Measurements from ENCODE around the gene PRPSAP1. TPM values are rescaled to one million over a fixed set of nuclear protein-coding genes. Genes with fewer than 3 reads are reported as not detected.

PRPSAP1 gene
- 54.8 and 55.7 TPM in 2 replicates for total RNA-seq (2014; rRNA removed; shearing (Covaris generic))

DNA sequence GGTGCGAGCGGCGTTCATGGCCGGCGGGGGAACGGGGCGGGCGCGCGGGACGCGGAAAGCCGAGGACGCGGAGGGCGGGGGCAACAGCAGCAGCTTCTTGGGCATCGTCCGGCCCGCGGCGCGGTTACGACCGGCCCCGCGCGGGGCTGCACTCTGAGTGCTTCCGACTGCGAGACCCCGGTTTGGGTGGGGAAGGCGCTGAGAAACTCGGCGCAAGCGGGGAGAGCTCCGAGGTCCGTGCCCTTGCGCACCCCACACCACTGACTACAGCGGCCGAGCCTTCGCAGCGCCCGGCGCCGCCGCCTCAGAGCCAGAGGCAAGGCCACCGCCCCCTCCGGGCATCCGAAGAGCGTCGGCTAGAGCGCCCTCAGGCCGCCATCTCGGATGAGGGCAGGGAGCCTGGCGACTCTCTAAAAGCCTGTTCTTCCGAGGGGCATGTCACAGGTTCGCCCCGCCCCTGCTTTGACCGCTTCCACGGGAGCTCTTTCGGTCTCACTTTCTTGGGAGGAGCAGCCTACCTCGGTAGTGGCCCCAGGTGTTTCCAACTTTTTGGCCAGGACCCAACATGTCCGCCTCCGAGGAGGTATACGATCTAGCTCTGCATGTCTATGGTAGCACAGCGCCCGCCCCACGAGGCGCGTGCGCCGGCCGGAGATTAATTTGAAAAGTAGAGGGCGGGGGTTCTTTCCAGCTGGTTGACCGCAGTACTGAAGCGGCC lies at the start of gene PRPSAP1:
TSS of gene PRPSAP1 (minus strand) at position 318 of the 718 bp plus-strand sequence. CDS start at position 105, 213 bp downstream.
- DNase-seq (ENCODE audit: low read depth): peak; percentile 89

DNA sequence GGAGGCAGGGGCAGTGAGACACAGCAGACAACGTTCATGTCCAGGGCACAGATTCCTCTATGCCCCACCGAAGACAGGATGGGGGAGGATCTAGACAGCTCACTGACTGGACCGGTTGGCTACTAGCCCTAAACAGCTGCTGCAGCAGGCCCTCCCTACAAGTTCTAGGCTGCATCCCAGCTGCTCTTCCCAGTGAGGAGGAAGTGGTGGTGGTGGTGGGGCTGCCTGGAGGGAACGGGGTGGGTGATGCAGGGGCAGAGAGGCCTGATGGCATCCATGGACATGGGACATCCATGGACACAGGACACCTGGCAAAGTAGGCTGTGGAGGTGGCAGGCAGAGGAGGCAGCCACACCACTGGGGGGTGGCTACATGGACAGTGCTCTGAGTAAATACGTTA lies 49.0 kb upstream of the PRPSAP1 start:
- DNase-seq (ENCODE audit: low read depth): no peak

DNA sequence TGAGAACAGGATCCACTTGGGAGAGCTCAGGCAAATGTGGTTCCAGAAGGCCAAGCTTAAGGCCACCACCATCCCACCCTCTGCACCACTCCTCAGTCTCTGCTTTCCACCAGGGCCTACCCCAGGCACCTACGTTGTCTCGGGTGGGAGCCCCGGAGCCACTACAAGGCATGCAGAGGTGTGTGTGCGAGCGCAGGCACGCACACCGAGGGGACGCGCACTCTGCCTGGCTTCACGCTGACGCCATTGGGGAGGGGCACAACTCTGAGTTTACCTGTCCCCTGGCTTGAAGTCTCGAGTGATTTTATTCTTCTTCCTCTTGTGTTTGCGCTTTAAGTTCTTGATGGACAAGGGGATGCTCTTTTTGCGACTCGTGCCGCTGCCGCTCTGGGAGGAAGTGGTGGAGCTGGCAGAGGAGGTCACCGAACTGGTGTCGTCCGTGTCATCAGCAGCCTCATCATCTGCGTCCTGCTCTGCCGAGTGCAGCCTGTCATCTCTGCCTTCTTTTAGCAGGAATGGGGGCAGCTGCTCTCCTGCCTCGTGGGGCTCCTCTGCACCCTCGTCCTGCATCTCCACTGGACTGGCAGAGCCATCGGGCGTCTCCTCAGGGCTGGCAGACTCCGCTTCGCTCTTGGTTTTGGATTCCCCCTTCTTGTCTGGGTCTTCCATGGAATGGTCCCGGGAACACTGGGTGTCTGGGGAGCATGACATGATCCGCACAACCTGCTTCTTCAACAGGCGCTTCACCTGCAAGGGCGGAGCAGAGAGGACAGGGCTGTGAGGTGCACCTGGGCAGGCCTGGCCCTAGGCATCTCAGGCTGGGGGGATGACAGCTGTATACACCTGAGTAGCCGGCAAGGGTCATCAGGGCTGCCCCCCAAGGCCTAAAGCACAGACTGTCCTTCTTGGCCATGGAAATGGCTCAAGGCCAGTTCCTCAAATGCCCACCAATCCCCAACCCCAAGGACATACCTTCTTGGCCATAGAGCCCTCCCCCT lies 45.8 kb upstream of the PRPSAP1 start:
- no peak for DNase-seq (ENCODE audit: low read depth)

DNA sequence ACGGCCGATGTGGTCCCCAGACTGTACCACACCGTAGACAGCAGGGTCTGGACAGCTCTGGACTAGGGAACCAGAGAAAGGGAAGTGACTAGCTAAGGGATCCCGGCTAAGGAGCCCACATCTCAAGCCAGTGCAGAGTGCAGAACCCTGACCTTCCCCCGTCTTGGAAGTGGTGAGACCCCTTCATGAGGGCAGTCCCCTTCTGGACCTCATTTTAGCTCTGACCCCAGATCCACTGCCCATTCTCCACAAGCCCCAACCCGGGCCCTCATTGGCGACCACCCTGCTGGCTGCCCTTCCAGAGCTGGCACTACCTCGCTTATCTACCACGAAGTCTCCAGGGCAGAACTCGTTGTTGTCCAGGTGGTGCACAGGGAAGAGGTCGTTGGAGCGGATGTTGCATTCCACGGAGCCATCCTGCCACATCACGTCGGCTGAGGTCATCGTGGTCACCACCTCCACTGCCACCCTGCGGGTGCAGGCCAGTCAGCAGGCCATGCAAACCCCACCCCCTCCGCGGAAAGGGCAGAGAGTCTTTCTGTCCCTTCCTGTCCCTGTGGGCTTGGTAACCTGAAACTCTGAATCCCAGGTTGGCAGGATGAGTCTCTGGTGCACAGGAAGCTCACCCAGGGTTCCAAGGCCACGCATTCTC lies 44.9 kb upstream of the PRPSAP1 start:
- DNase-seq (ENCODE audit: low read depth): peak; percentile 30

GRCh38 chr17:76397687-76398522 lies 44.2 kb upstream of the PRPSAP1 start:
- DNase-seq (ENCODE audit: low read depth): peak; percentile 79

DNA sequence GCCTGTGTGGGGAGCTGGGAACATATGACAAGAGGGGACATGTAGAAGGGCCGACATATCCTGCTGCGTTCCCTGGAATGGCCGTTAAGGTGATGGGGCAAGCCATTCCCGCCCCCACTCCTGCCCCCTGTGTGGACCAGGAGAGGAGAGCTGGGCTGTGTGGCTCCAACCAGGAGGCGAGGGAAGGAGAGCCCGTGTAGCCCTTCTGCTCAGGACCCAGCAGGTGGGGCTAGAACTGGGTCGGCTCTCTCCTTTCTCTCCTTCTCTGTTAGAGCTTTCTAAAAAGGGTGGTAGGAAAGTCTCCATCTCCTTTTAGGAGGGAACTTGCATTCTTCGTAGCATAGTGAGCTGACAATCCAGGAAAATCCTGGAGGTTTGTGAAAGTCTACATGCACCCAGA lies 43.5 kb upstream of the PRPSAP1 start:
- no peak for DNase-seq (ENCODE audit: low read depth)

DNA sequence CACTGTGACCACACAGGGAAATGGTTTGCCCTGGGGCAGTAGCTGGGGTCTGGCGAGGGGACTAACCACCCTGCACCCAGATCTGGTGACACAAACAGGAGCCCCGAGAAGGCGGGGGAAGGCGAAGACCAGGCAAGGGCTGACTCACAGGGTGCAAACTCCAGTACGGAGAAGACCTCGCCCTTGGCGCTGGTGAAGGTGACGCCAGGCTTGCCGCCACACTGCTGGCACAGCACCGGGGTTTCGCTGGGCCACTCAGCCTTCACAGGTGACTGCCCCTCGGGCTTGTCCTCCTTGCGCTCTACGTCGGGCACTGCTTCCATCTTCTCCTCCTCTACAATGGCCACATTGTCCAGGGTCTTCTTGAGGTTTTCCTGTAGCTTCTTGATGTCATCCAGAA lies 42.3 kb upstream of the PRPSAP1 start:
- DNase-seq (ENCODE audit: low read depth): no peak

DNA sequence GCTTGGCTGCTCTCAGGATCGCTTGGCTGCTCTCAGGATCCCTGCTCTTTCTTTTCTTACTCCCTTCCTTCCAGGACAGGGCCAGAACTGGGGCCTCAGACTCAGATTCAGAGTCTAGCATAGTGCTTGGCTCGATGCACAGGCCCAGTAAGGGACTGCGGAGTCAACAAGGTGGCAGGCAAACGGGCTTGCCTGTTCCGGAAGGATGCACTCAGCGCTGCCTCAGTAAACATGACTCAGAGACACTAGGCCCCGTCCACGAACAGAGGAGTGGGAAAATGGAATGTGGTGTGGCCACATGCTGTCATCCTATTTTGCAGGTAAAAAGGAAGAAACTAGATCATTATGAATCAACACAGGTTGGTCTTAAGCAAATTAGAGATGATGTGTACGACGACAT lies 40.5 kb upstream of the PRPSAP1 start:
- DNase-seq (ENCODE audit: low read depth): no peak

GRCh38 chr17:76391200-76391715 lies 37.5 kb upstream of the PRPSAP1 start:
- no peak for DNase-seq (ENCODE audit: low read depth)

GRCh38 chr17:76390003-76390421 lies 36.3 kb upstream of the PRPSAP1 start:
- DNase-seq (ENCODE audit: low read depth): no peak

DNA sequence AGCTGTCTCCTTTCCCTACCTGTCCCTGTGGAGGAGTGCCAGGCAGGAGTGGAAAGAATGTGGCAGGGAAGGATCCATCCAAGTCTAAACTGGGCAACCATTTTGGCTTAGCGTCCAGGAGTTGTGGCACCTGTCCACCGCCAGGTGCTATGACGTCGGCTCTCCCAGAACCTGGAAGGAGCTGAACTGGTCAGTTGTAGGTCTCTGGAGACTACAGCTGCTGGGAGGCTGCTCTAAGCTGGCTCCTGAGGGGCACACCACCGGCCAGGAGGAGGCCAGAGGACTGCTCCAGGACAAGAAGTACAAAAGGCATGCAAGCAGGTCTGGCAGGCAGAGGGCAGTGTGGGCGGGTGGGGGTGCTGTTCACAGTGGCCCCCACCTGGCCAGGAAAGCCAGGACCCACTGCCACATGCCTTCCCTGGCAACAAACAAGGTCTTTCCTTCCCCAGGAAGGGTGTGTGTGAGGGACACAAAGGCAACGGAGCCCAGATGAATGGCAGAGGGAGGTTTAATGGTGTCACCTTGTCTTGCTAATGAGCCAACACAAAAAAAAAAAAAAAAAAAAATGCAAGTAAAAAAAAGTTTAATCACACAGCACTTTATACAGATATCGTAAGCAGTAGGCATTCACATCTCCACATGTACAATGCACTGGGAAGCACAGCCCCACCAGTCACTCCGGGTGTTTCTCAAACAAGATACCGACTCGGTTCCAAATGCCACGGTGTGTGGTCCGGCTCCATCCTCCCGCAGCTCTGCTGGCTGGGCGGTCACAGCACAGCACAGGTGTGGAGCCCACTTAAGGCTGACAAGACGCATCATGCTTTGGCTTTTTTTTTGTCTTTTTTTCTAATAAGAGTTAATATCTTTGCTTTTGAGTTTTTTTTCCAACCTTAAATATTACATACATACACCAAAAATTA lies 35.5 kb upstream of the PRPSAP1 start:
- no peak for DNase-seq (ENCODE audit: low read depth)

DNA sequence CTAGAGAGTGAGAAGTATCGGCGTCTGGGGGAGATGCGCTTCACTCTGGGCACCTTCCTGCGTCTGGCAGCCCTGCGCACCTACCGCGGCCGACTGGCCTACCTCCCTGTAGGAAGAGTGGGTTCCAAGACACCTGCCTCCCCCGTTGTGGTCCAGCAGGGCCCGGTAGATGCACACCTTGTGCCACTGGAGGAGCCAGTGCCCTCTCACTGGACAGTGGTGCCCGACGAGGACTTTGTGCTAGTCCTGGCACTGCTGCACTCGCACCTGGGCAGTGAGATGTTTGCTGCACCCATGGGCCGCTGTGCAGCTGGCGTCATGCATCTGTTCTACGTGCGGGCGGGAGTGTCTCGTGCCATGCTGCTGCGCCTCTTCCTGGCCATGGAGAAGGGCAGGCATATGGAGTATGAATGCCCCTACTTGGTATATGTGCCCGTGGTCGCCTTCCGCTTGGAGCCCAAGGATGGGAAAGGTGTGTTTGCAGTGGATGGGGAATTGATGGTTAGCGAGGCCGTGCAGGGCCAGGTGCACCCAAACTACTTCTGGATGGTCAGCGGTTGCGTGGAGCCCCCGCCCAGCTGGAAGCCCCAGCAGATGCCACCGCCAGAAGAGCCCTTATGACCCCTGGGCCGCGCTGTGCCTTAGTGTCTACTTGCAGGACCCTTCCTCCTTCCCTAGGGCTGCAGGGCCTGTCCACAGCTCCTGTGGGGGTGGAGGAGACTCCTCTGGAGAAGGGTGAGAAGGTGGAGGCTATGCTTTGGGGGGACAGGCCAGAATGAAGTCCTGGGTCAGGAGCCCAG lies 33.5 kb upstream of the PRPSAP1 start:
- no peak for DNase-seq (ENCODE audit: low read depth)

DNA sequence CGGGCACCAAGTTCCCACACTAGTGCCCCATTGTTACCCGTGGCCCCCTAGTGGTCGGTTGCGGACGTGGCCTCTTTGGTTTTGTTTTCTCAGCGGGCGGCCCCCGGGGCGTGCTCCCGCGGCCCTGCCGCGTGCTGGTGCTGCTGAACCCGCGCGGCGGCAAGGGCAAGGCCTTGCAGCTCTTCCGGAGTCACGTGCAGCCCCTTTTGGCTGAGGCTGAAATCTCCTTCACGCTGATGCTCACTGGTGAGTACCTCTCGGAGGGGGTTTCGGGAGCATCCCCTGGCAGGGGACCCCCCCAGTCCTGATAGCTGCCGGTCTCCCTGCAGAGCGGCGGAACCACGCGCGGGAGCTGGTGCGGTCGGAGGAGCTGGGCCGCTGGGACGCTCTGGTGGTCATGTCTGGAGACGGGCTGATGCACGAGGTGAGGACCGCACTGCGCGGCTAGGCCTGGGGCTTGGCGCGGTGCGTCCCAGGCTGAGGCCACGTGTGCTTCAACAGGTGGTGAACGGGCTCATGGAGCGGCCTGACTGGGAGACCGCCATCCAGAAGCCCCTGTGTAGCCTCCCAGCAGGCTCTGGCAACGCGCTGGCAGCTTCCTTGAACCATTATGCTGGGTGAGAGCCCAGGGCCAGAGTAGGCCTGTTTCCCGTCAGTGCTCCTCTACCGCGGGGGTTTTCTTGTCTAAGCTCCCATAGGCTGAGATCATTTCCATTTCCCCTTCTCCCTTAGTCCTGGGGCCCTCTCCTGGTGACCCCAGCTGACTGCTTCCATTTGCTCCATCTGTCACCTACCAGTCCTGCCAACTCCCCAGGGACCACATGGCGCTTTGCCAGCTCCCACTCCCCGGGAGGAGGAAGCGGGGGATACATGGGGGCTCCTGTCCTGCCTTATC lies 32.4 kb upstream of the PRPSAP1 start:
- DNase-seq (ENCODE audit: low read depth): peak; percentile 73

DNA sequence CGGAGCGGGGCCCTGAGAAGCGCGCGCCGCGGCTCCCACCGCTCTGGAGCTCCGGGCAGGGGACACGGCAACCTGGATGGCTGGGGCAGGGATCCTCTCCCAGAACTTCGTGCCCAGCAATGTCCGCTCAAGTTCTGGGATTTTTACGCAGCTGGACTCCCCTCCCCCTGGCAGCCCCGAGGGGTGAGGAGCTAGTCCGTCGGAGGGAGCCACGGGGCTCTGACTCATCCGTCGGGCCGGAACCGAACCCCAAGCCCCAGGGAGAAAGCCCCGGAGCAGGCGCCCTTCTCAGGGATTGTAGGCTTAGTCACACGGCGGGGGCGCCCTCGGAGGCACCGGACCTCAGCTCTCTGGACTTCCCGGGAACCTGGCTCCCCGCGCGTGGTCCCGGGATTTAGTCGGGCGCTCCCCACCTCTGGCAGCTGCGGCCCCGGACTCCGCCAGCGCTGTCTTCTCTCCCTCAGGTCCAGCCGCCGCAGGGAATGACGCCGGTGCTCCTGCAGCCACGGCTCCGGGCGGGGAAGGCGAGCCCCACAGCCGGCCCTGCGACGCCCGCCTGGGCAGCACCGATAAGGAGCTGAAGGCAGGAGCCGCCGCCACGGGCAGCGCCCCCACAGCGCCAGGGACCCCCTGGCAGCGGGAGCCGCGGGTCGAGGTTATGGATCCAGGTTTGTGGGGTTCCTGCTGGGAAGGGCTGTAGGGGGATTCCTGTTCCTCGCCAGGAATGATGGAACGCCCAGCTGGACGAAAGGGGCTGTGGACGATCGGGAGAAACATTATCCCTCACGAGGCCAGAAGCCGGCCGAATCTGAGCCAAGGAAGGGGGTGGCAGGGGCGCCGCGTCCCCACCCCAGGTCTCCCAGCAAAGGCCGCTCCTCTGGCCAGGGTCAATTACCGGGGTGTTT lies 31.5 kb upstream of the PRPSAP1 start:
- DNase-seq (ENCODE audit: low read depth): peak; percentile 76

GRCh38 chr17:76384222-76384986 lies 30.7 kb upstream of the PRPSAP1 start, which contains the start of gene SPHK1:
Gene SPHK1 (plus strand): TSS chr17:76384609. CDS start chr17:76385645, 1,036 bp downstream.
- peak; percentile 79 for DNase-seq (ENCODE audit: low read depth)

All from RPMI7951 (cell line).